WTC11 (cell line): ENCODE data around the gene ABCB4. TPM values are rescaled to one million over a fixed set of nuclear protein-coding genes. Genes with fewer than 3 reads are reported as not detected.

Experiments
- ATAC-seq: fragments of 200-7000 bp; cut with Tn5 transposase; 2 replicates; pipeline ENCODE4 v1.10.0; 2021; ENCODE audit warnings: mild to moderate bottlenecking, moderate library complexity
- CTCF ChIA-PET: fragments of 300-600 bp; sonication (Branson Sonifier 250); formaldehyde crosslinking; loops from one replicate; lab custom pipeline; 2021; ENCODE audit warnings: antibody characterized with exemption; lab: Charles Lee
- POLR2A ChIA-PET: fragments of 350-600 bp; sonication (Branson Sonifier 250); formaldehyde crosslinking; loops from one replicate; lab custom pipeline; 2021; ENCODE audit warnings: antibody characterized with exemption; lab: Charles Lee
- DNase-seq: peaks from one replicate; pipeline ENCODE4 v3.0.0; 2021; ENCODE audit warnings: low spot score
- H3K27ac Mint-ChIP-seq: 2 replicates; pipeline ENCODE4 v1.8.0; 2021; ENCODE audit warnings: mixed read lengths
- H3K27me3 Mint-ChIP-seq: 2 replicates; pipeline ENCODE4 v1.8.0; 2021; ENCODE audit warnings: low read depth, mild to moderate bottlenecking, moderate library complexity, mixed read lengths
- H3K36me3 Mint-ChIP-seq: 2 replicates; pipeline ENCODE4 v1.8.0; 2021; ENCODE audit warnings: mixed read lengths
- H3K4me1 Mint-ChIP-seq: 2 replicates; pipeline ENCODE4 v1.8.0; 2022; ENCODE audit warnings: mixed read lengths
- H3K4me3 Mint-ChIP-seq: 2 replicates; pipeline ENCODE4 v1.8.0; 2021; ENCODE audit warnings: mild to moderate bottlenecking, moderate library complexity, mixed read lengths
- H3K9me3 Mint-ChIP-seq: 2 replicates; pipeline ENCODE4 v1.8.0; 2021; ENCODE audit warnings: mixed read lengths
- AFF4 ChIP-seq: sonication (generic); formaldehyde crosslinking; IDR thresholded peaks from 2 replicates; pipeline ENCODE4 v1.8.1; 2023; ENCODE audit warnings: mild to moderate bottlenecking, missing genetic modification reagents, borderline replicate concordance
- ARID4B ChIP-seq: sonication (generic); formaldehyde crosslinking; IDR thresholded peaks from 2 replicates; pipeline ENCODE4 v1.8.0; 2023; ENCODE audit warnings: missing genetic modification reagents, mild to moderate bottlenecking, borderline replicate concordance
- ATF3 ChIP-seq: sonication (generic); formaldehyde crosslinking; conservative IDR thresholded peaks from 2 replicates; pipeline ENCODE4 v1.8.1; 2022; ENCODE audit warnings: mild to moderate bottlenecking, missing genetic modification reagents
- E2F5 ChIP-seq: sonication (generic); formaldehyde crosslinking; IDR thresholded peaks from 2 replicates; pipeline ENCODE4 v1.8.1; 2022; ENCODE audit warnings: mild to moderate bottlenecking, moderate library complexity, missing genetic modification reagents
- MAX ChIP-seq: sonication (generic); formaldehyde crosslinking; IDR thresholded peaks from 2 replicates; pipeline ENCODE4 v1.8.0; 2022; ENCODE audit warnings: mild to moderate bottlenecking, missing genetic modification reagents
- MYBL2 ChIP-seq: sonication (generic); formaldehyde crosslinking; IDR thresholded peaks from 2 replicates; pipeline ENCODE4 v1.8.1; 2023; ENCODE audit warnings: mild to moderate bottlenecking, moderate library complexity, missing genetic modification reagents
- NFYB ChIP-seq: sonication (generic); formaldehyde crosslinking; conservative IDR thresholded peaks from 2 replicates; pipeline ENCODE4 v1.8.0; 2022; ENCODE audit warnings: low read depth, missing genetic modification reagents
- NR1H2 ChIP-seq: sonication (generic); formaldehyde crosslinking; IDR thresholded peaks from 2 replicates; pipeline ENCODE4 v1.9.0; 2021; ENCODE audit warnings: mild to moderate bottlenecking, moderate library complexity, missing genetic modification reagents
- SOX15 ChIP-seq: fragments of 250-450 bp; sonication (Bioruptor Pico); IDR thresholded peaks from 2 replicates; pipeline ENCODE4 v1.9.0; 2021; ENCODE audit warnings: mild to moderate bottlenecking
- SP1 ChIP-seq: sonication (generic); formaldehyde crosslinking; conservative IDR thresholded peaks from 2 replicates; pipeline ENCODE4 v1.8.1; 2022; ENCODE audit warnings: missing genetic modification reagents
- TCF7 ChIP-seq: sonication (generic); formaldehyde crosslinking; IDR thresholded peaks from 2 replicates; pipeline ENCODE4 v1.8.0; 2022; ENCODE audit warnings: mild to moderate bottlenecking, low read depth, missing genetic modification reagents, moderate library complexity
- ZNF425 ChIP-seq: fragments of 250-450 bp; sonication (Bioruptor Pico); conservative IDR thresholded peaks from 2 replicates; pipeline ENCODE4 v1.9.0; 2021; ENCODE audit warnings: mild to moderate bottlenecking
- total RNA-seq: library from RNA; stranded (reverse); gene quantifications from 3 replicates; pipeline ENCODE4 v1.2.3, GENCODE V29; 2021

ABCB4 gene
- total RNA-seq, 1 experiment from 2014 or later: 1.2 TPM

GRCh38 chr7:87411186-87411585 lies 64.3 kb downstream of the ABCB4 start (continued):
- no peak for TF ChIP-seq AFF4 (CRISPR knock-in tag)
- TF ChIP-seq SP1 (CRISPR knock-in tag): no peak
- no peak for TF ChIP-seq ZNF425 (CRISPR knock-in tag)
- no peak for TF ChIP-seq MYBL2 (CRISPR knock-in tag)
- TF ChIP-seq ATF3 (CRISPR knock-in tag): no peak
- TF ChIP-seq E2F5 (CRISPR knock-in tag): no peak
- TF ChIP-seq ARID4B (CRISPR knock-in tag): no peak
- no peak for TF ChIP-seq TCF7 (CRISPR knock-in tag)
- TF ChIP-seq NFYB: no peak

GRCh38 chr7:87404674-87405073 lies 70.8 kb downstream of the ABCB4 start:
- Mint-ChIP-seq H3K4me3 (no peak overlapping the region), H3K27ac (no peak overlapping the region), H3K4me1 (peaks cover 3% of the 10 kb centered on the region), H3K9me3 (no peaks in the 10 kb centered on the region), H3K27me3 (no peaks in the 10 kb centered on the region; the same call in 1 of the 2 replicates), H3K36me3 (no peaks in the 10 kb centered on the region)
- ChIA-PET CTCF (no interaction called here), POLR2A (no interaction called here)
- no peak for TF ChIP-seq MYBL2 (CRISPR knock-in tag)
- ATAC-seq (no peak), DNase-seq (no peak)

GRCh38 chr7:87398446-87398845 lies 77.0 kb downstream of the ABCB4 start:
- ChIA-PET CTCF (interaction anchor here (0.7 to 0.9 kb wide), 2 partner anchors 512 to 713 kb away, joined by 3 read pairs; no protein-coding TSS in a partner anchor), POLR2A (no interaction called here)
- peaks cover 9% of the 10 kb centered on the region; the same call in 1 of the 2 replicates for H3K9me3 Mint-ChIP-seq
- peak overlapping the region; percentile 53; the same call in 1 of the 2 replicates for H3K27ac Mint-ChIP-seq
- no peaks in the 10 kb centered on the region for H3K27me3 Mint-ChIP-seq
- DNase-seq: no peak
- TF ChIP-seq TCF7 (CRISPR knock-in tag) (no peak), NR1H2 (CRISPR knock-in tag) (no peak), SOX15 (CRISPR knock-in tag) (no peak), AFF4 (CRISPR knock-in tag) (no peak), MAX (CRISPR knock-in tag) (no peak)
- no peaks in the 10 kb centered on the region; the same call in 1 of the 2 replicates for H3K4me1 Mint-ChIP-seq
- no peak overlapping the region for H3K4me3 Mint-ChIP-seq
- peaks cover 15% of the 10 kb centered on the region for H3K36me3 Mint-ChIP-seq
- no peak for ATAC-seq
